Fibroblast of pulmonary artery (primary cell): ENCODE measurements around the gene ASZ1.
"Not testable (repeated sequence)": the region's sequence is repeated elsewhere in the genome, so short reads cannot be mapped to it uniquely, and the experiment has no call there.

ENCODE experiments used
- DNase-seq: peaks from one replicate; pipeline ENCODE4 v3.0.0-alpha.2; 2010; ENCODE audit warnings: low read depth
- H3K4me3 ChIP-seq: replicated peaks from 2 replicates; pipeline ENCODE4 v1.5.1; 2011; ENCODE audit warnings: low read depth, mild to moderate bottlenecking, control low read depth, low read length, moderate library complexity
- CTCF ChIP-seq: IDR thresholded peaks from 2 replicates; pipeline ENCODE4 v1.5.1; 2011; ENCODE audit warnings: mild to moderate bottlenecking, control low read depth, low read length, inconsistent platforms; ENCODE audit errors: missing control alignments

The ASZ1 gene

GRCh38 chr7:117424090-117424829 lies 3.0 kb downstream of the ASZ1 start:
- no peak for DNase-seq
- no peak overlapping the region for H3K4me3 ChIP-seq
- no peak for TF ChIP-seq CTCF

- DNase-seq, H3K4me3 ChIP-seq: not testable (repeated sequence)
Observed at GRCh38 chr7:117414591-117414990, 12.7 kb downstream of the ASZ1 start.

GRCh38 chr7:117412946-117413559 lies 14.2 kb downstream of the ASZ1 start:
- no peak overlapping the region for H3K4me3 ChIP-seq
- no peak for DNase-seq
- TF ChIP-seq CTCF: no peak

- no peak for DNase-seq
- no peak overlapping the region for H3K4me3 ChIP-seq
- no peak for TF ChIP-seq CTCF
Observed at GRCh38 chr7:117412390-117412789, 14.9 kb downstream of the ASZ1 start.

- no peak overlapping the region for H3K4me3 ChIP-seq
- TF ChIP-seq CTCF: no peak
- no peak for DNase-seq
Observed at GRCh38 chr7:117411539-117411938, 15.8 kb downstream of the ASZ1 start.

- no peak for TF ChIP-seq CTCF
- DNase-seq: no peak
Observed at GRCh38 chr7:117408831-117409230, 18.5 kb downstream of the ASZ1 start.

GRCh38 chr7:117405519-117405918 lies 21.8 kb downstream of the ASZ1 start:
- H3K4me3 ChIP-seq: no peak overlapping the region
- DNase-seq: no peak
- no peak for TF ChIP-seq CTCF

More at GRCh38 chr7:117408831-117409230, 18.5 kb downstream of the ASZ1 start:
- H3K4me3 ChIP-seq: no peak overlapping the region
